GM20431 (cell line): ENCODE measurements around the gene POTEG.
"Not testable (repeated sequence)": the region's sequence is repeated elsewhere in the genome, so short reads cannot be mapped to it uniquely, and the experiment has no call there.

Experiments used
- in situ Hi-C: fragments of 300-500 bp; cut with MseI, MboI; formaldehyde crosslinking; loops from one replicate; pipeline ENCODE4 v1.15.0; 2020; ENCODE audit warnings: low sequenced_read_pairs; ENCODE audit not compliant: unreplicated experiment

POTEG gene

DNA sequence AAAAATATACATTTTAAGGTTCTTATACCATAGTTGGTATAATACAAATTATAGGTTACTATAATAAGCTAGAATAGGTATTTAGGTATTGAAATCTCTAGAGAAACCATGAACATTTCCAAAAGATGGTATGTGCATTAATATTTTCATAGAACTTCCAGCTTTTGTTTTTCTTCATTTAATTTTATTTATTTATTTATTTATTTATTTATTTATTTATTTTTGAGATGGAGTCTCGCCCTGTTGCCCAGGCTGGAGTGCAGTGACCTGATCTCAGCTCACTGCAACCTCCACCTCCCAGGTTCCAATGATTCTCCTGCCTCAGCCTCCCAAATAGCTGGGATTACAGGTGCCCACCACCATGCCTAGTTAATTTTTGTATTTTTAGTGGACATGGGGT, 54.0 kb downstream of the POTEG start:
- in situ Hi-C loops, result not testable (repeated sequence)

DNA sequence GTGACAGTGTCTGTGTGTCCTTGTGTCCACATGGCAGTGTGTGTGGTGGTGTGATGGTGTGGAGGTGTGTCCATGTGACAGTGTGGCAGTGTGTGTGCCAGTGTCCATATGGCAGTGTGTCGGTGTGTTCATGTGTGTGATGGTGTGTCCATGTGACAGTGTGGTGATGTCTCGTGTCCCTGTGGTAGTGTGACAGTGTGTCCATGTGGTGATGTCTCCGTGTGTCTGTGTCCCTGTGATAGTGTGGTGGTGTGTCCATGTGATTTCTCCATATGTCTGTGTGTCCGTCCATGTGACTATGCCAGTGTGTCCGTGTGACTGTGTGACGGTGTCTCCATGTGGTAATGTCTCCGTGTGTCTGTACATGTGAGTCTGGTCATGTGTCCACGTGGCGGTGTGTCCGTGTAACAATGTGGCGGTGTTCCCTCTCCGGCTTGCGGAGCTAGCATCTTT, 59.7 kb downstream of the POTEG start:
- in situ Hi-C loops, result not testable (repeated sequence)

DNA sequence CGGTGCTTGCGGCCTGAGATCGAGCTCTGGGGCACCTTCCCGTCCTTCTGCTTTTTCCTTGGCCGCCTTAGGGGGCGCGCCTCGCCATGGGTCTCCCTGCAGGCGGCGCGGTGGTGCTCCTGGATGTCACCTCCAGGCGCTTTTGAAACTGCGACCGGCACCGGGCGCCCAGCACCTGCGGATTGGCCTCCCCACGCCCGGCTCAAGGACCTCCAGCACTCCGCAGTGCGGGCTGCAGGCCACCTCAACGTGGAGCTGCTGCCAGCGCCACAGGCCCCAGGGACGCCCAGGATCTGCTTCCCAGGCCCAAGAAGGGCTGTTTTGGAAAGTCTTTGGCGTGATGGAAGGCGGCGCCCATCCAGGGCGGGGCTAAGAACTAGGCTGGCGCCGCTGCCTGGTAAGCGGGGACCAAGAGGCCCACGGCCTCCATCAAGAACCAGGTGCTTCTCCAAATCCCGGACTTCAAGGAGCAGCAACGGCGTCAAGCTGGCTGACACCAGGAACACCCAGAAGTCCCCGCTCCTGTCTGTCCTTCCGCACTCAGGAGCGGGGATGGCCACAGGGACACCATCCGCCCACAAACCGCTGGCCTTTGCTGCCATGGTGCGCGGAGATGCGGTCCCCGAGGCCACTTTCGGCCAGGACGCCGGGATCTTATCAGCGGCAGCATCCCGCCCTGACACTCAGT, 61.2 kb downstream of the POTEG start:
- in situ Hi-C loops, result not testable (repeated sequence)

DNA sequence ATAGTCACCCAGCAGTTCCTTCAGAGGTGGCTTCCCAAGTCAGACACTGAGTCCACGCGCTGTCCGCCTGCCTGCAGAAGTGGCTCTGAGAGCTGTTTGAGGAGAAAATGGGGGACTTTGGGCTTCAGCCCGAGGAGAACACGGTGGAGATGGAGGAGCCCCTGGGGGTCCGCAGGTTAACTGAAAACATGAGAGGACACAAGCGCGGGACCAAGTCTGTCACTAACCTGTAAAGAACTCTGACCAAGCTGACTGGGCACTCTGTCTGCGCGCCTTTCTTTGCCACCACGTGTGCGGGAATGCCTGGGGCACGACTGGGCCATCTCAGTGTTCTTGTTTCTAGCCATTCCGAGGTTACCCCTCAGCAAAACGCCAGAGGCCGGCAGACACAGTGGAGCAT, 62.4 kb downstream of the POTEG start:
- in situ Hi-C loops, result not testable (repeated sequence)

DNA sequence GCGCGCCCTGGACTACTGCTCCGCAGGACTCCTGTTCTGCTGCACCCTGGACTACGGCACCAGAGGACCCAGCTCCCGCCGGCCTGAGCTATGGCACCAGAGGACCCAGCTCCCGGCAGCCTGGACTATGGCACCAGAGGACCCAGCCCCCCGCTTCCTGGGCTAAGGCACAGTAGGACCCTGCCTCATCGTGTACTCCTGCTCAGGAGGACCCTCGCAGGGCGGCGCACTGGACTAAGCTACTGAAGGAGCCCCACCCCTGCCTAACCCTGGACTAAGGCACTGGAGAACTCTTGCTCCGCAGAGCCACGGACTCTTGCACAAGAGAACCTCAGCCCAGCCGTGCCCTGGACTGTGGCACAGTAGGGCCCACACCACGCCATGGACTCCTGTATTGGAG, 71.3 kb downstream of the POTEG start:
- in situ Hi-C loops, result not testable (repeated sequence)

DNA sequence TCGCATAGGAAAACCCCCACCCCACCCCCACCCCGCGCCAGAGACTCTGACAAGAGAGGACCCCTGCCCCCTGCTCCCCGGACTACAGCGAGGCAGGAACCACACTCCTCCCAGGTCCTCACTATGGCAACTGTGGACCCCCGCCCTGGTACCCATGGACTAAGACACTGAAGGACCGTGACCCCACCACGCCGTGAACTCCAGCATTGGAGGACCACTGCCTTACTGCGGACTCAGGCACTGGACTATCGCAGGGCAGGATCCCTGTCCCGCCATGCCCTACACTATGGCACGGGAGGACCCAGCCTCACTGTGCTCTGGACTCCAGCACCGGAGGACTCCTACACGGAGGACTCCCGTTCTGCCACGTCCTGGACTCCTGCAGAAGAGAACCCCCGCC, 71.8 kb downstream of the POTEG start:
- in situ Hi-C loops, result not testable (repeated sequence)

DNA sequence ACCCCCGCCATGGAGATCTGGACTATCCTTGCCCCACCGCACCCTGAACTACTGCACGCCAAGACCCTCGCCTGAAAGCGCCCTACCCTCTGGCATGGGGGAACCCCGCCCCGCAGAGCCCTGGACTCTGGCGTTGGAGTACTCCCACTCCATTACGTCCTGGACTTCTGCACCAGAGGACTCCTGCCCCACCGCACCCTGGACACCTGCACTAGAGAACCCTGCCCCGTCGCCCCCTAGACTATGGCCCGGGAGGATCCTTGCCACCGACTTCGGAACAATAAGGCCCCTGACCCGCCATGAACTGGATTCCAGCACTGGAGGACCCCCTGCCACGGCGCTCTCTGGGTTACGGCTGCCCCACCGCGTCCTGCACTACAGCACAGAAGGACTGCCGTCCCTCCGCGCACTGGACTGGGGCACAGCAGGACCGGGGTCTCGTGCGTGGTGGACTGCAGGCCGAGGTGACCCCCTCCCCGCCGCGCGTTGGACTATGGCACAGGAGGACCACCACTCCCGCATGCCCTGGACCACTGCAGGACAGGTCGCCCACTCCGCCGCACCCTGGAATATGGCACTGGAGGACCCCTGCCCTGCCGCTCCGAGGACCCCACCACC, 72.4 kb downstream of the POTEG start:
- in situ Hi-C loops, result not testable (repeated sequence)

DNA sequence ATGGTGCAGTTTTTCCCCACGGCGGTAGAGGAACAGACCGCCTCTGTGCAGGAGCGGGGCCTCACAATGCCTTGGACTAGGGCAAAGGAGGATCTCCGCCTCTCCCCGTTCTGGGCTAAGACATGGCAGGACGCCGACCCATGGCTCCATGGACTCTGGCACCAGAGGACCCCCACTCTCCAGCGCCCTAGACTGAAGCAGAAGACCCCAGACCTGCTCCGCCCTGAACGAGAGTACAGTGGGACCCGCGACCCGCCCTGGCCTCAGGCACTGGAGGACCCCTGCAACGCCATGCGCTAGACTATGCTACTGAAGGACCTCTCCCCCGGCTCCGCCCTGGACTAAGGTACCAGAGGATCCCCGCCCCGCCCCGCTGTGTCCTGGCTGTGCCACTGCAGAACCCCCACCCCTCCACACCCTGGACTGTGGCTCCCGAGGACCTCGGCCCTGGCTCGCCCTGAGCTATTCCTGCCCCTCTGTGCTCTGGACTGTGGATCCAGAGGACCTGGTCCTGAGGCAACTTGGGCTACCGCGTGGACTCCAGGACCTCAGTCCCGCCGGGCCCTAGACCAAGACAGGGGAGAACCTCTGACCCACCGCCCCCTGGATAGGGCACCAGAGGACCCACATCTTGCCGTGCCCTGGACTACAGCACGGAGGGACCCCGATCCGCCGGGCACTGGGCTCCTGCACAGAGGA, 73.1 kb downstream of the POTEG start:
- in situ Hi-C loops, result not testable (repeated sequence)
